GM12878 (cell line): ENCODE measurements around the gene RAB40B. TPM values are rescaled to one million over a fixed set of nuclear protein-coding genes. Genes with fewer than 3 reads are reported as not detected.
A peak's percentile ranks its signal among the peaks of the same experiment; 100 is the strongest.

Experiments
- BHLHE40 ChIP-seq, 2 experiments: fragments of 450-650 bp in 1 of 2; IDR thresholded peaks; 2 replicates each; pipeline ENCODE4 v1.6.1; 2011 to 2017; ENCODE audit warnings: low read depth in 2 of 2, borderline replicate concordance in 1 of 2, improper control_type of control experiment in 1 of 2, low read length in 1 of 2, mild to moderate bottlenecking in 1 of 2
- FOS ChIP-seq: IDR thresholded peaks from 3 replicates; pipeline ENCODE4 v1.6.1; 2011; ENCODE audit warnings: borderline replicate concordance; ENCODE audit not compliant: insufficient read length; ENCODE audit errors: extremely low read depth
- POLR2AphosphoS2 ChIP-seq: IDR thresholded peaks from 2 replicates; pipeline ENCODE4 v1.6.1; 2011; ENCODE audit warnings: low read depth, mild to moderate bottlenecking, low read length, improper control_type of control experiment, moderate library complexity
- RFX5 ChIP-seq: IDR thresholded peaks from 2 replicates; pipeline ENCODE4 v1.6.1; 2011; ENCODE audit warnings: low read depth, low read length, improper control_type of control experiment
- TBL1XR1 ChIP-seq: IDR thresholded peaks from 2 replicates; pipeline ENCODE4 v1.6.1; 2012; ENCODE audit warnings: low read depth, low read length, improper control_type of control experiment
- polyA plus RNA-seq, 11 experiments: library from polyadenylated mRNA; depleted of rRNA in 4 of 11; unstranded in 6 of 11; stranded (reverse) in 5 of 11; fragments of >200 nt; fragmentation: Nextera tagmentation in 4 of 11; fragmentation: Illumina TruSeq in 1 of 11; extraction: Ambion mirVana in 4 of 11; extraction: Trizol in 1 of 11; gene quantifications; 1 replicate in 1 of 11; 2 replicates in 10 of 11; pipeline versions ENCODE4 v1.2.1 to v1.2.3, GENCODE V29; 2011 to 2016; ENCODE audit warnings: inconsistent platforms in 2 of 11, missing spikeins in 2 of 11, low read depth in 1 of 11
- total RNA-seq, 4 experiments: library from RNA; depleted of rRNA in 3 of 4; stranded (reverse); fragments of >200 nt in 3 of 4; fragmentation: Illumina TruSeq in 1 of 4; extraction: Trizol in 1 of 4; gene quantifications; 2 replicates each; pipeline versions ENCODE4 v1.2.1 to v1.2.3, GENCODE V29; 2013 to 2021
- TF ChIP-seq, protein P1 (sequence below): fragments of 450-650 bp; conservative IDR thresholded peaks from 2 replicates; pipeline ENCODE4 v1.6.1; 2017; ENCODE audit warnings: mild to moderate bottlenecking, moderate library complexity
- TF ChIP-seq, protein P2 (sequence below): fragments of 450-650 bp; IDR thresholded peaks from 2 replicates; pipeline ENCODE4 v1.6.1; 2014; ENCODE audit warnings: mild to moderate bottlenecking
- TF ChIP-seq, protein P3 (sequence below): fragments of 450-650 bp; IDR thresholded peaks from 2 replicates; pipeline ENCODE4 v1.6.1; 2017; ENCODE audit warnings: mild to moderate bottlenecking, low read depth, inconsistent platforms; ENCODE audit not compliant: poor library complexity, severe bottlenecking

Gene RAB40B
- total and polyA plus RNA-seq, 10 of the 15 experiments (the other 5 are each of a cell fraction or from before 2014, with no cell fraction given) = 0.06 to 2.8 (median 1.4) TPM

DNA sequence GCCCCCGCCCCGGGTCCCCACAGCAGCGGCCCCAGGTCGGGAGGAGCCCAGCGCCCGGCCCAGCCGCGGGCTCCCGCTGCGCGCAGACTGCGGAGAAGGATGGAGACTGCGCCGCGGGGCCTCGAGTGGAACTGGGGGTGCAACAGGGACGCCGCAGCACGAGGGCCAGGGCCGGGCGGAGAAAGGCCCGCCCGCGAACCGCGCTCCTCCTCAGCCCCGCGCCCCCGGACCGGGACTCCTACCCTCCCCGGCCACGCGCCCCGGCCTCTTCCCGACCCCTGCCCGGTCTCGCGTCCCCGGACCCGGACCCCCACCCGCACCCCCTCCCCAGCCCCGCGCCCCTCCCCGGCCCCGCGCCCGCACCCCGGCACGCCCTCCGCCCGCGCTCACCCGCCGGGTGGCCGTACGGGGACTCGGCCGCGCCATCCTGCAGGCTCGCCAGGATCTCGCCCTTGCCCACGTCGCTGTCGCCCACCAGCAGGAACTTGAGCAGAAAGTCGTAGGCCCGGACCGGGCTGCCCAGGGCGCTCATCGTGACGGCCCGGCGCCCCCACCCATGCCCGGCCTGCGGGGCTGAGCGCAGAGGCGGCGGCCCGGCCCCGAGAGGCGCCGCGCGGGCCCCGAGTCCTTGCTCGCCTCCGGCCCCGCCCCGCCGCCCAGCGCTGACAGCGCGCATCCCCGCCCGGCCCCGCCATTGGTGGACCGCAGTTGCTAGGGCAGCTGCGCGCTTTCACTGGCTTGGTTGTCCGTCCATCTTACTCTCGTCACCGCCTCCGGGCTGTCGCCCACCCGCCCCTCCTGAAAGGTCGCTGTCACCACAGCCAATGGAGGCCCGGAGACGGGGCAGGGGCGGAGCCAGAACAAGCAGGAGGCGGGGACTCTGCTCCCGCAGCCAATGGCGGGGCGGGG, at the start of gene RAB40B (continued):
- TF ChIP-seq, protein P1, sequence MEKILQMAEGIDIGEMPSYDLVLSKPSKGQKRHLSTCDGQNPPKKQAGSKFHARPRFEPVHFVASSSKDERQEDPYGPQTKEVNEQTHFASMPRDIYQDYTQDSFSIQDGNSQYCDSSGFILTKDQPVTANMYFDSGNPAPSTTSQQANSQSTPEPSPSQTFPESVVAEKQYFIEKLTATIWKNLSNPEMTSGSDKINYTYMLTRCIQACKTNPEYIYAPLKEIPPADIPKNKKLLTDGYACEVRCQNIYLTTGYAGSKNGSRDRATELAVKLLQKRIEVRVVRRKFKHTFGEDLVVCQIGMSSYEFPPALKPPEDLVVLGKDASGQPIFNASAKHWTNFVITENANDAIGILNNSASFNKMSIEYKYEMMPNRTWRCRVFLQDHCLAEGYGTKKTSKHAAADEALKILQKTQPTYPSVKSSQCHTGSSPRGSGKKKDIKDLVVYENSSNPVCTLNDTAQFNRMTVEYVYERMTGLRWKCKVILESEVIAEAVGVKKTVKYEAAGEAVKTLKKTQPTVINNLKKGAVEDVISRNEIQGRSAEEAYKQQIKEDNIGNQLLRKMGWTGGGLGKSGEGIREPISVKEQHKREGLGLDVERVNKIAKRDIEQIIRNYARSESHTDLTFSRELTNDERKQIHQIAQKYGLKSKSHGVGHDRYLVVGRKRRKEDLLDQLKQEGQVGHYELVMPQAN = peak; percentile 45
- TF ChIP-seq, protein P2, sequence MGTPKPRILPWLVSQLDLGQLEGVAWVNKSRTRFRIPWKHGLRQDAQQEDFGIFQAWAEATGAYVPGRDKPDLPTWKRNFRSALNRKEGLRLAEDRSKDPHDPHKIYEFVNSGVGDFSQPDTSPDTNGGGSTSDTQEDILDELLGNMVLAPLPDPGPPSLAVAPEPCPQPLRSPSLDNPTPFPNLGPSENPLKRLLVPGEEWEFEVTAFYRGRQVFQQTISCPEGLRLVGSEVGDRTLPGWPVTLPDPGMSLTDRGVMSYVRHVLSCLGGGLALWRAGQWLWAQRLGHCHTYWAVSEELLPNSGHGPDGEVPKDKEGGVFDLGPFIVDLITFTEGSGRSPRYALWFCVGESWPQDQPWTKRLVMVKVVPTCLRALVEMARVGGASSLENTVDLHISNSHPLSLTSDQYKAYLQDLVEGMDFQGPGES = peak; percentile 90
- TF ChIP-seq POLR2AphosphoS2 (no peak), FOS (peak; percentile 59), RFX5 (peak; percentile 95), TBL1XR1 (no peak), BHLHE40 (IDR thresholded peaks at IDR 0.05; ENCODE audit: borderline replicate concordance in 1 of 2, low read depth in 2 of 2, low read length in 1 of 2) (no peak; a peak in 2 of 4 replicates)
- TF ChIP-seq, protein P3, sequence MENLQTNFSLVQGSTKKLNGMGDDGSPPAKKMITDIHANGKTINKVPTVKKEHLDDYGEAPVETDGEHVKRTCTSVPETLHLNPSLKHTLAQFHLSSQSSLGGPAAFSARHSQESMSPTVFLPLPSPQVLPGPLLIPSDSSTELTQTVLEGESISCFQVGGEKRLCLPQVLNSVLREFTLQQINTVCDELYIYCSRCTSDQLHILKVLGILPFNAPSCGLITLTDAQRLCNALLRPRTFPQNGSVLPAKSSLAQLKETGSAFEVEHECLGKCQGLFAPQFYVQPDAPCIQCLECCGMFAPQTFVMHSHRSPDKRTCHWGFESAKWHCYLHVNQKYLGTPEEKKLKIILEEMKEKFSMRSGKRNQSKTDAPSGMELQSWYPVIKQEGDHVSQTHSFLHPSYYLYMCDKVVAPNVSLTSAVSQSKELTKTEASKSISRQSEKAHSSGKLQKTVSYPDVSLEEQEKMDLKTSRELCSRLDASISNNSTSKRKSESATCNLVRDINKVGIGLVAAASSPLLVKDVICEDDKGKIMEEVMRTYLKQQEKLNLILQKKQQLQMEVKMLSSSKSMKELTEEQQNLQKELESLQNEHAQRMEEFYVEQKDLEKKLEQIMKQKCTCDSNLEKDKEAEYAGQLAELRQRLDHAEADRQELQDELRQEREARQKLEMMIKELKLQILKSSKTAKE = no peak
